GM18861 (cell line): Measurements from ENCODE around the gene ARHGAP23.
"Not testable (repeated sequence)": the region's sequence is repeated elsewhere in the genome, so short reads cannot be mapped to it uniquely, and the experiment has no call there.

Experiments
- ATAC-seq: cut with Tn5 transposase; IDR thresholded peaks from one replicate; pipeline ENCODE4 v1.9.1; 2021; ENCODE audit not compliant: unreplicated experiment

The ARHGAP23 gene

GRCh38 chr17:38421871-38422827 lies 6.1 kb upstream of the ARHGAP23 start:
- no peak for ATAC-seq

- ATAC-seq = no peak
These were observed 3.8 kb upstream of the ARHGAP23 start for GRCh38 chr17:38424297-38424972.

- ATAC-seq = no peak
These were observed 3.2 kb upstream of the ARHGAP23 start for GRCh38 chr17:38425031-38425430.

- no peak for ATAC-seq
These were observed 2.5 kb upstream of the ARHGAP23 start for GRCh38 chr17:38425744-38426143.

GRCh38 chr17:38426441-38426840 lies 1.8 kb upstream of the ARHGAP23 start:
- no peak for ATAC-seq

GRCh38 chr17:38427160-38427949 lies 909 bp upstream of the ARHGAP23 start:
- no peak for ATAC-seq

- no peak for ATAC-seq
These were observed 543 bp downstream of the ARHGAP23 start for GRCh38 chr17:38428643-38429371.

- no peak for ATAC-seq
These were observed 1.3 kb downstream of the ARHGAP23 start for GRCh38 chr17:38429476-38430100.

GRCh38 chr17:38430316-38430715 lies 2.1 kb downstream of the ARHGAP23 start:
- ATAC-seq = no peak

GRCh38 chr17:38430822-38431221 lies 2.6 kb downstream of the ARHGAP23 start:
- ATAC-seq = no peak

- ATAC-seq = no peak
These were observed 3.3 kb downstream of the ARHGAP23 start for GRCh38 chr17:38431346-38432145.

- no peak for ATAC-seq
These were observed 6.0 kb downstream of the ARHGAP23 start for GRCh38 chr17:38434178-38434665.

GRCh38 chr17:38435795-38436194 lies 7.5 kb downstream of the ARHGAP23 start:
- ATAC-seq = no peak

GRCh38 chr17:38436386-38436785 lies 8.1 kb downstream of the ARHGAP23 start:
- ATAC-seq = no peak

GRCh38 chr17:38437313-38437712 lies 9.0 kb downstream of the ARHGAP23 start:
- not testable (repeated sequence) for ATAC-seq

- no peak for ATAC-seq
These were observed 11.2 kb downstream of the ARHGAP23 start for GRCh38 chr17:38439436-38439835.

- no peak for ATAC-seq
These were observed 12.5 kb downstream of the ARHGAP23 start for GRCh38 chr17:38440614-38441397.

- no peak for ATAC-seq
These were observed 13.3 kb downstream of the ARHGAP23 start for GRCh38 chr17:38441429-38442061.
